Superior temporal gyrus (tissue), 1 donor: ENCODE results near the gene DLG1.
A peak's percentile ranks its signal among the peaks of the same experiment; 100 is the strongest.
"Not testable (repeated sequence)": the region's sequence is repeated elsewhere in the genome, so short reads cannot be mapped to it uniquely, and the experiment has no call there.

Source experiments
- DNase-seq: peaks from one replicate; pipeline ENCODE4 v3.0.0-alpha.2; 2016; ENCODE audit errors: extremely low spot score

Gene DLG1

GRCh38 chr3:197103766-197104165, 194.6 kb downstream of the DLG1 start:
- DNase-seq: no peak

- no peak for DNase-seq
Observed at GRCh38 chr3:197093871-197094270, 204.5 kb downstream of the DLG1 start.

GRCh38 chr3:197088370-197088769, 210.0 kb downstream of the DLG1 start:
- peak; percentile 52 for DNase-seq

GRCh38 chr3:197085137-197085536, 213.3 kb downstream of the DLG1 start:
- DNase-seq: no peak

GRCh38 chr3:197083486-197083885, 214.9 kb downstream of the DLG1 start:
- peak; percentile 46 for DNase-seq

- DNase-seq: peak; percentile 68
Observed at GRCh38 chr3:197082871-197083270, 215.5 kb downstream of the DLG1 start.

- no peak for DNase-seq
Observed at GRCh38 chr3:197080344-197080743, 218.1 kb downstream of the DLG1 start.

GRCh38 chr3:197076415-197076814, 222.0 kb downstream of the DLG1 start:
- no peak for DNase-seq

GRCh38 chr3:197068077-197068476, 230.3 kb downstream of the DLG1 start:
- no peak for DNase-seq

GRCh38 chr3:197064771-197065170, 233.6 kb downstream of the DLG1 start:
- DNase-seq: no peak

GRCh38 chr3:197062446-197062845, 236.0 kb downstream of the DLG1 start:
- DNase-seq: no peak

GRCh38 chr3:197051637-197052036, 246.8 kb downstream of the DLG1 start:
- not testable (repeated sequence) for DNase-seq

- DNase-seq: no peak
Observed at GRCh38 chr3:197050511-197050910, 247.9 kb downstream of the DLG1 start.

- DNase-seq: peak; percentile 35
Observed at GRCh38 chr3:197042539-197042938, 255.9 kb downstream of the DLG1 start.

GRCh38 chr3:197041875-197042488, 256.4 kb downstream of the DLG1 start:
- DNase-seq: no peak

GRCh38 chr3:197040658-197041057, 257.8 kb downstream of the DLG1 start:
- no peak for DNase-seq

- DNase-seq: peak; percentile 32
Observed at GRCh38 chr3:197038679-197039462, 259.5 kb downstream of the DLG1 start.

GRCh38 chr3:197035577-197035976, 262.8 kb downstream of the DLG1 start:
- DNase-seq: no peak

GRCh38 chr3:197034778-197035177, 263.6 kb downstream of the DLG1 start:
- DNase-seq: not testable (repeated sequence)

- DNase-seq: not testable (repeated sequence)
Observed at GRCh38 chr3:197033764-197034163, 264.6 kb downstream of the DLG1 start.

- peak; percentile 68 for DNase-seq
Observed at GRCh38 chr3:197031315-197032285, 266.8 kb downstream of the DLG1 start.
